Keratinocyte (primary cell): ENCODE data around the gene PCDHGA4. TPM values are rescaled to one million over a fixed set of nuclear protein-coding genes. Genes with fewer than 3 reads are reported as not detected.
"Not testable (repeated sequence)": the region's sequence is repeated elsewhere in the genome, so short reads cannot be mapped to it uniquely, and the experiment has no call there.

Source experiments
- DNase-seq: peaks from one replicate; pipeline ENCODE4 v3.0.0-alpha.2; 2011; ENCODE audit warnings: low read depth, missing footprints, low spot score
- FAIRE-seq: peaks from 2 replicates; lab custom pipeline; 2011; peaks lifted over from hg19 to GRCh38; lab: Jason Lieb, UNC
- H2AFZ ChIP-seq: 2 replicates; pipeline ENCODE4 v1.6.0; 2012; ENCODE audit warnings: low read length, control low read depth, inconsistent platforms; ENCODE audit not compliant: control insufficient read depth
- H3K27ac ChIP-seq: 2 replicates; pipeline ENCODE4 v1.5.1; 2011; ENCODE audit warnings: low read length; ENCODE audit not compliant: control insufficient read depth, insufficient read depth
- H3K27me3 ChIP-seq: 3 replicates; pipeline ENCODE4 v1.6.0; 2011; ENCODE audit warnings: low read length; ENCODE audit not compliant: control insufficient read depth, insufficient read depth; ENCODE audit errors: extremely low read depth
- H3K36me3 ChIP-seq, 2 experiments: 2 replicates in 1 of 2; 3 replicates in 1 of 2; pipeline ENCODE4 v1.5.1; 2011; ENCODE audit warnings: low read length in 2 of 2, mild to moderate bottlenecking in 1 of 2; ENCODE audit not compliant: control insufficient read depth in 2 of 2, insufficient read depth in 2 of 2; ENCODE audit errors: extremely low read depth in 1 of 2
- H3K4me1 ChIP-seq: 3 replicates; pipeline ENCODE4 v1.5.1; 2011; ENCODE audit warnings: low read length; ENCODE audit not compliant: control insufficient read depth, insufficient read depth; ENCODE audit errors: extremely low read depth
- H3K4me2 ChIP-seq: 3 replicates; pipeline ENCODE4 v1.6.0; 2011; ENCODE audit warnings: low read depth, low read length; ENCODE audit not compliant: control insufficient read depth, insufficient read depth; ENCODE audit errors: extremely low read depth
- H3K4me3 ChIP-seq, 3 experiments: fragments of 200-600 bp in 1 of 3; sonication (generic) in 1 of 3; 2 replicates in 2 of 3; 3 replicates in 1 of 3; pipeline ENCODE4 v1.5.1; 2011 to 2016; ENCODE audit warnings: low read length in 3 of 3, mild to moderate bottlenecking in 3 of 3, control low read depth in 2 of 3, inconsistent platforms in 1 of 3, low read depth in 1 of 3, mixed read lengths in 1 of 3, mixed run types in 1 of 3, moderate library complexity in 1 of 3; ENCODE audit not compliant: control insufficient read depth in 2 of 3, insufficient read depth in 2 of 3; ENCODE audit errors: extremely low read depth in 1 of 3
- H3K79me2 ChIP-seq: 2 replicates; pipeline ENCODE4 v1.6.0; 2012; ENCODE audit warnings: low read length; ENCODE audit not compliant: control insufficient read depth, insufficient read depth
- H3K9ac ChIP-seq: 3 replicates; pipeline ENCODE4 v1.6.0; 2011; ENCODE audit warnings: low read length; ENCODE audit not compliant: control insufficient read depth, insufficient read depth; ENCODE audit errors: extremely low read depth
- H3K9me1 ChIP-seq: 3 replicates; pipeline ENCODE4 v1.6.0; 2011; ENCODE audit warnings: low read length; ENCODE audit not compliant: control insufficient read depth, insufficient read depth; ENCODE audit errors: extremely low read depth
- H3K9me3 ChIP-seq: 2 replicates; pipeline ENCODE4 v1.5.1; 2012; ENCODE audit warnings: low read depth, low read length; ENCODE audit not compliant: control insufficient read depth
- H4K20me1 ChIP-seq: 3 replicates; pipeline ENCODE4 v1.6.0; 2011; ENCODE audit warnings: low read length; ENCODE audit not compliant: control insufficient read depth, insufficient read depth; ENCODE audit errors: extremely low read depth
- CTCF ChIP-seq, 3 experiments: IDR thresholded peaks in 1 of 3; conservative IDR thresholded peaks in 1 of 3; optimal IDR thresholded peaks in 1 of 3; 2 replicates in 2 of 3; 3 replicates in 1 of 3; pipeline versions ENCODE3 to v1.5.1; 2011; ENCODE audit warnings: low read length in 3 of 3, mild to moderate bottlenecking in 3 of 3, moderate library complexity in 2 of 3, control low read depth in 1 of 3, inconsistent platforms in 1 of 3; ENCODE audit not compliant: insufficient read depth in 2 of 3; ENCODE audit errors: extremely low read depth in 1 of 3
- EZH2 ChIP-seq: IDR thresholded peaks from one replicate; pipeline ENCODE4 v1.6.1; 2012; ENCODE audit warnings: inconsistent platforms, mild to moderate bottlenecking, low read length, moderate library complexity
- dilution Hi-C: fragments of 300-500 bp; cut with MboI; formaldehyde crosslinking; loops from one replicate; pipeline ENCODE4 v1.7.0; 2020; ENCODE audit warnings: low sequenced_read_pairs; ENCODE audit not compliant: extremely low pct_ligation_motif_present
- polyA plus RNA-seq, 5 experiments: library from polyadenylated mRNA; depleted of rRNA in 3 of 5; stranded (reverse) in 3 of 5; stranded (forward) in 1 of 5; unstranded in 1 of 5; fragments of >200 nt; gene quantifications; 1 replicate in 1 of 5; 2 replicates in 3 of 5; 3 replicates in 1 of 5; pipeline versions ENCODE4 v1.2.1 to v1.2.3, GENCODE V29; 2011 to 2012; ENCODE audit warnings: missing spikeins in 2 of 5, low read depth in 1 of 5, low replicate concordance in 1 of 5

PCDHGA4 gene
- polyA plus RNA-seq, 1 donor (not counting 4 experiments of a cell fraction or from before 2014, with no cell fraction given), result 0.05 TPM

DNA sequence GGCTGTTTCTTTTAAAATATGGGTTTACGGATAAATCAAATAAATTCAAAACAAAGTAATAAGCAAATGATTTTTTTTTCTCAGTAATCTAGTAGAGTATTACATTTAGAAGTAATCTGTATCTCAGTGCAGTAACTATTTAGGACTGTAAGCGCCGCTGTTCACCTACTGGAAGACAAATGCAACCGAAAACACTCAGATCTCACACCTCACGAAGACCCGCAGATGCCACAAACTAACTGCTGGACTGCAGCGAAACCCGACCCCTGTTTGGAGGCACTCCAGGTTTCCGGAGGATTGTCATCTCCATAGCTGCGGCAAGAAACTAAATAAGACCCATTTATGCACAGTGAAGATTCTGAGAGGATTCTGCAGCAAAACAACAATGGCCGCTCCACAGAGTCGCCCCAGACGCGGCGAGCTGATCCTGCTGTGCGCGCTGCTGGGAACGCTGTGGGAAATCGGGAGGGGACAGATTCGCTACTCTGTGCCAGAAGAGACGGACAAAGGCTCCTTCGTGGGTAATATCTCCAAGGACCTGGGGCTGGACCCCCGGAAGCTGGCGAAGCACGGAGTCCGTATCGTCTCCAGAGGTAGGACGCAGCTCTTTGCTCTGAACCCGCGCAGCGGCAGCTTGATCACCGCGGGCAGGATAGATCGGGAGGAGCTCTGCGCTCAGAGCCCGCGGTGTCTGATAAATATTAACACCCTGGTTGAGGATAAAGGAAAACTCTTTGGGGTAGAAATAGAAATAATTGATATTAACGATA, 37.8 kb downstream of the PCDHGA4 start, which contains the start of gene PCDHGA8:
TSS of gene PCDHGA8 (plus strand) at position 205 of the 770 bp plus-strand sequence. CDS start at position 386, 181 bp downstream.
- no peaks in the 10 kb centered on the region for H3K79me2 ChIP-seq
- no peaks in the 10 kb centered on the region for H3K4me1 ChIP-seq
- no peak within 1 kb of the TSS for H3K4me3 ChIP-seq
- dilution Hi-C loops, result no loop called here
- DNase-seq, result no peak
- no peak within 1 kb of the TSS for H3K27ac ChIP-seq
- no peak for FAIRE-seq
- TF ChIP-seq CTCF (optimal IDR thresholded peaks at IDR 0.05 in 1 of 3, IDR thresholded peaks at IDR 0.05 in 1 of 3, conservative IDR thresholded peaks at IDR 0.05 in 1 of 3; ENCODE audit: extremely low read depth in 1 of 3, insufficient read depth in 2 of 3, low read length in 3 of 3) (peak in 1 of 3 experiments; percentile 4), EZH2 (no peak)
- peaks cover 29% of the 10 kb centered on the region for H3K9me3 ChIP-seq
- H3K36me3 ChIP-seq, result no peaks in the 10 kb centered on the region
- no peak within 1 kb of the TSS for H2AFZ ChIP-seq
- H3K27me3 ChIP-seq, result peaks cover 11% of the 10 kb centered on the region
- H3K9me1 ChIP-seq, result no peaks in the 10 kb centered on the region
- H3K4me2 ChIP-seq, result no peak within 1 kb of the TSS
- H3K9ac ChIP-seq, result no peak within 1 kb of the TSS
- no peaks in the 10 kb centered on the region for H4K20me1 ChIP-seq

DNA sequence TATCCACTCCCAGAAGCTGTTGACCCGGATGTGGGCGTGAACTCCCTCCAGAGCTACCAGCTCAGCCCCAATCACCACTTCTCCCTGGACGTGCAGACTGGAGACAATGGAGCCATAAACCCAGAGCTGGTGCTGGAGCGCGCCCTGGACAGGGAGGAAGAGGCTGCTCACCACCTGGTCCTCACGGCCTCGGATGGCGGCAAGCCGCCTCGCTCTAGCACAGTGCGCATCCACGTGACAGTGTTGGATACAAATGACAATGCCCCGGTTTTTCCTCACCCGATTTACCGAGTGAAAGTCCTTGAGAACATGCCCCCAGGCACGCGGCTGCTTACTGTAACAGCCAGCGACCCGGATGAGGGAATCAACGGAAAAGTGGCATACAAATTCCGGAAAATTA, 38.4 kb downstream of the PCDHGA4 start:
- FAIRE-seq (no peak), DNase-seq (no peak)
- dilution Hi-C loops, result no loop called here
- TF ChIP-seq EZH2, result no peak
- TF ChIP-seq CTCF (optimal IDR thresholded peaks at IDR 0.05 in 1 of 3, IDR thresholded peaks at IDR 0.05 in 1 of 3, conservative IDR thresholded peaks at IDR 0.05 in 1 of 3; ENCODE audit: extremely low read depth in 1 of 3, insufficient read depth in 2 of 3, low read length in 3 of 3), result no peak
- peaks cover 11% of the 10 kb centered on the region for H3K27me3 ChIP-seq
- no peaks in the 10 kb centered on the region for H3K9me1 ChIP-seq
- H3K79me2 ChIP-seq, result no peaks in the 10 kb centered on the region
- no peaks in the 10 kb centered on the region for H3K4me1 ChIP-seq
- no peak overlapping the region for H3K4me3 ChIP-seq
- peaks cover 29% of the 10 kb centered on the region for H3K9me3 ChIP-seq
- H3K4me2 ChIP-seq, result no peak overlapping the region
- H3K36me3 ChIP-seq, result no peaks in the 10 kb centered on the region
- H4K20me1 ChIP-seq, result no peaks in the 10 kb centered on the region
- no peak overlapping the region for H3K9ac ChIP-seq
- no peak overlapping the region for H2AFZ ChIP-seq
- no peak overlapping the region for H3K27ac ChIP-seq

GRCh38 chr5:141394401-141395187, 39.8 kb downstream of the PCDHGA4 start:
- H3K36me3 ChIP-seq, DNase-seq, FAIRE-seq, H3K9ac ChIP-seq, dilution Hi-C loops, H4K20me1 ChIP-seq, H3K79me2 ChIP-seq, H3K9me1 ChIP-seq, H3K4me3 ChIP-seq, H2AFZ ChIP-seq, H3K27ac ChIP-seq, H3K4me1 ChIP-seq, H3K4me2 ChIP-seq, H3K27me3 ChIP-seq: not testable (repeated sequence)
- H3K9me3 ChIP-seq, result peaks cover 28% of the 10 kb centered on the region
